Measurements from ENCODE around the gene THOC5.

THOC5 gene

GRCh38 chr22:29479417-29480261 is 73.9 kb downstream of the THOC5 start, which contains the start of gene NEFH:
NEFH (plus strand) TSS chr22:29480218; CDS start chr22:29480263, 45 bp downstream.
- DNase-seq (ENCODE audit: low read depth) = no peak
- H3K4me3 ChIP-seq (ENCODE audit: low read length) = peak within 1 kb of the TSS; percentile 25
- no peak for TF ChIP-seq CTCF (conservative IDR thresholded peaks at IDR 0.05; ENCODE audit: low read depth, low read length)

- no peak overlapping the region for H3K4me3 ChIP-seq (ENCODE audit: low read length)
- no peak for DNase-seq (ENCODE audit: low read depth)
- no peak for TF ChIP-seq CTCF (conservative IDR thresholded peaks at IDR 0.05; ENCODE audit: low read depth, low read length)
Measured at GRCh38 chr22:29478326-29479276, 75.0 kb downstream of the THOC5 start.

- no peak for TF ChIP-seq CTCF (conservative IDR thresholded peaks at IDR 0.05; ENCODE audit: low read depth, low read length)
- H3K4me3 ChIP-seq (ENCODE audit: low read length) = no peak overlapping the region
- no peak for DNase-seq (ENCODE audit: low read depth)
Measured at GRCh38 chr22:29477723-29478318, 75.7 kb downstream of the THOC5 start.

GRCh38 chr22:29476116-29476515 is 77.4 kb downstream of the THOC5 start:
- no peak for DNase-seq (ENCODE audit: low read depth)
- no peak overlapping the region for H3K4me3 ChIP-seq (ENCODE audit: low read length)
- no peak for TF ChIP-seq CTCF (conservative IDR thresholded peaks at IDR 0.05; ENCODE audit: low read depth, low read length)

- DNase-seq (ENCODE audit: low read depth) = no peak
- H3K4me3 ChIP-seq (ENCODE audit: low read length) = no peak overlapping the region
- no peak for TF ChIP-seq CTCF (conservative IDR thresholded peaks at IDR 0.05; ENCODE audit: low read depth, low read length)
Measured at GRCh38 chr22:29475550-29475949, 78.0 kb downstream of the THOC5 start.

GRCh38 chr22:29473001-29473400 is 80.6 kb downstream of the THOC5 start:
- DNase-seq (ENCODE audit: low read depth) = no peak
- TF ChIP-seq CTCF (conservative IDR thresholded peaks at IDR 0.05; ENCODE audit: low read depth, low read length) = no peak
- H3K4me3 ChIP-seq (ENCODE audit: low read length) = no peak overlapping the region

All from retinal pigment epithelial cell (primary cell).